Esophagus muscularis mucosa (tissue), 4 donors: ENCODE measurements around the gene EBF3.

Experiments
- CTCF ChIP-seq, 3 experiments: fragments of 200-600 bp in 2 of 3; fragments of 450-650 bp in 1 of 3; sonication (generic) in 2 of 3; IDR thresholded peaks; one replicate each; pipeline ENCODE4 v1.5.1; 2017 to 2019; ENCODE audit warnings: antibody characterized with exemption in 3 of 3, mild to moderate bottlenecking in 2 of 3, moderate library complexity in 1 of 3
- EP300 ChIP-seq: sonication (generic); formaldehyde crosslinking; IDR thresholded peaks from one replicate; pipeline ENCODE4 v1.6.1; 2017; ENCODE audit warnings: antibody characterized with exemption
- POLR2A ChIP-seq: fragments of 450-650 bp; IDR thresholded peaks from one replicate; pipeline ENCODE4 v1.6.1; 2017; ENCODE audit warnings: antibody characterized with exemption, moderate library complexity, mild to moderate bottlenecking, low read depth
- POLR2AphosphoS5 ChIP-seq, 2 donors: sonication (generic); formaldehyde crosslinking; IDR thresholded peaks; one replicate each; pipeline ENCODE4 v1.6.1; 2017; ENCODE audit warnings: antibody characterized with exemption in 2 of 2

GRCh38 chr10:129890170-129890569, 73.9 kb downstream of the EBF3 start:
- no peak for TF ChIP-seq CTCF (IDR thresholded peaks at IDR 0.05)
- TF ChIP-seq POLR2A = no peak
- TF ChIP-seq POLR2AphosphoS5 (IDR thresholded peaks at IDR 0.05) = no peak
- no peak for TF ChIP-seq EP300
